RWPE2 (cell line): ENCODE data around the gene ZNF619.
A peak's percentile ranks its signal among the peaks of the same experiment; 100 is the strongest.

ENCODE experiments used
- ATAC-seq: fragments of 200-7000 bp; cut with Tn5 transposase; 3 replicates; pipeline ENCODE4 v1.9.1; 2021; ENCODE audit warnings: low read depth
- DNase-seq: peaks from one replicate; pipeline ENCODE4 v3.0.0-alpha.2; 2020; ENCODE audit warnings: low spot score
- H3K27ac ChIP-seq: fragments of 450-650 bp; 2 replicates; pipeline ENCODE4 v1.5.1; 2017; ENCODE audit warnings: mild to moderate bottlenecking; ENCODE audit not compliant: poor library complexity, severe bottlenecking
- H3K27me3 ChIP-seq: fragments of 250-450 bp; sonication (Bioruptor Pico); 2 replicates; pipeline ENCODE4 v1.5.1; 2021; ENCODE audit warnings: mild to moderate bottlenecking, moderate library complexity; ENCODE audit not compliant: insufficient read depth, poor library complexity, severe bottlenecking
- H3K36me3 ChIP-seq: fragments of 250-450 bp; sonication (Bioruptor Pico); 2 replicates; pipeline ENCODE4 v1.5.1; 2020; ENCODE audit warnings: low read depth, mild to moderate bottlenecking, moderate library complexity
- H3K4me1 ChIP-seq: fragments of 250-450 bp; sonication (Bioruptor Pico); 2 replicates; pipeline ENCODE4 v1.5.1; 2021; ENCODE audit warnings: mild to moderate bottlenecking, moderate library complexity; ENCODE audit not compliant: insufficient read depth, poor library complexity, severe bottlenecking
- H3K4me3 ChIP-seq: fragments of 250-450 bp; sonication (Bioruptor Pico); 2 replicates; pipeline ENCODE4 v1.5.1; 2021; ENCODE audit warnings: mild to moderate bottlenecking, moderate library complexity; ENCODE audit not compliant: severe bottlenecking
- H3K9me3 ChIP-seq: fragments of 250-450 bp; sonication (Bioruptor Pico); 2 replicates; pipeline ENCODE4 v1.5.1; 2021; ENCODE audit warnings: mild to moderate bottlenecking, moderate library complexity; ENCODE audit not compliant: severe bottlenecking
- TF ChIP-seq, protein P1 (sequence below): fragments of 450-650 bp; IDR thresholded peaks from one replicate; pipeline ENCODE4 v1.5.1; 2017; ENCODE audit warnings: mild to moderate bottlenecking, moderate library complexity; ENCODE audit not compliant: poor library complexity, severe bottlenecking

ZNF619 gene

DNA sequence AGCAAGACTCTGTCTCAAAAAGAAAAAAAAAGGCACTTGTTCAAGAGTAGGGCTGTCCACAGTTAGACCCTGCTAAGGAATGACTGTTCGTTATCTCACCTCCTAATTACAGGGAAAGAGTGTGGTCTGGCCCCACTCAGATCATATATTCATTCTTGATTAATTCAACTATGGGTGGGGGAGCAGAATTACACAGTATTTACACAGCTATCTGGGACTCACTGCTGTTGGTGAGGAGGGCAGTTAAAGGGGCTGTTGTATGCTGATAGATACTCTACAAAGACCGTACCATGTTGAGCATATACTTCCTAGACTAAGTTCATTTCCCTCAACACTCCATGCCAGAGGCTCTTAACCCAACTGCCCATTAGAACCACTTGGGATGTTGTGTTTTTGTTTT lies 25.1 kb downstream of the ZNF619 start:
- H3K4me3 ChIP-seq, result no peak overlapping the region
- no peak for DNase-seq
- TF ChIP-seq, protein P1, sequence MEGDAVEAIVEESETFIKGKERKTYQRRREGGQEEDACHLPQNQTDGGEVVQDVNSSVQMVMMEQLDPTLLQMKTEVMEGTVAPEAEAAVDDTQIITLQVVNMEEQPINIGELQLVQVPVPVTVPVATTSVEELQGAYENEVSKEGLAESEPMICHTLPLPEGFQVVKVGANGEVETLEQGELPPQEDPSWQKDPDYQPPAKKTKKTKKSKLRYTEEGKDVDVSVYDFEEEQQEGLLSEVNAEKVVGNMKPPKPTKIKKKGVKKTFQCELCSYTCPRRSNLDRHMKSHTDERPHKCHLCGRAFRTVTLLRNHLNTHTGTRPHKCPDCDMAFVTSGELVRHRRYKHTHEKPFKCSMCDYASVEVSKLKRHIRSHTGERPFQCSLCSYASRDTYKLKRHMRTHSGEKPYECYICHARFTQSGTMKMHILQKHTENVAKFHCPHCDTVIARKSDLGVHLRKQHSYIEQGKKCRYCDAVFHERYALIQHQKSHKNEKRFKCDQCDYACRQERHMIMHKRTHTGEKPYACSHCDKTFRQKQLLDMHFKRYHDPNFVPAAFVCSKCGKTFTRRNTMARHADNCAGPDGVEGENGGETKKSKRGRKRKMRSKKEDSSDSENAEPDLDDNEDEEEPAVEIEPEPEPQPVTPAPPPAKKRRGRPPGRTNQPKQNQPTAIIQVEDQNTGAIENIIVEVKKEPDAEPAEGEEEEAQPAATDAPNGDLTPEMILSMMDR, result no peak
- no peak overlapping the region for H3K27ac ChIP-seq
- peaks cover 18% of the 10 kb centered on the region for H3K4me1 ChIP-seq
- H3K9me3 ChIP-seq, result no peaks in the 10 kb centered on the region
- no peaks in the 10 kb centered on the region for H3K36me3 ChIP-seq
- no peak for ATAC-seq
- H3K27me3 ChIP-seq, result no peaks in the 10 kb centered on the region

DNA sequence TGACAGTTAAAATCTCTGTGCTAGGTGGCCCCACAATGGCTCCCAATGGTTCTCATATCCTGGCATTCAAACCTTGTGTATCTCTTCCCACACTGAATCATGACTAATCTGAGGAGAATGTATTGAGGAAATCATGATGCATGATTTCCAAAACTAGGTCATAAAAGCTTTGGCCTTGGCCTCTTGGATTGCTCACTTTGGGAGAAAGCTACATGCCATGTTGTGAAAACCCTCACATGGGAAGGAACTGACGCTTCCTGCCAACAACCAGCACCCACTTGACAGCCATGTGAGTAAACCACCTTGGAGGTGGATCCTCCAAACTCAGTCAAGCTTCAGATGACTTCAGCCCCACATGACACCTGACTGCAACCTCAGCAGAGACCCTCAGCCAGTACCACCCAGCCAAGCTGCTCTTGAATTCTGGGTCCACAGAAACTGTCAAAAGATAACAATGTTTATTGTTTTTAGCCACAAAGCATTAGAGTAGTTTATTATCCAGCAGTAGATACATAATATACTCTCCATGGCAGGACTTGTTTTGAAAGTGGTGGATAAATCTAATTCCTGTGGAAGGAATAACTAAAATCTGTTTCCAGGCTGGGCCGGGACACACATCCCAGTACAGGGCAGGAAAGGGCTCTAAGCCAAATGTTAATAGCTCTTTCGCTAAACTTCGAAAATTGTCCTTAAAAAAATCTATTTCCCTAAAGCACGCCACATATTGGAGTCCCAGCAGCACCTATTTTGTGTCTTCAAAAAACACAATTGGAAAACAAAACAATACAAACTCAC lies 27.9 kb downstream of the ZNF619 start:
- Histone ChIP-seq H3K9me3 (no peaks in the 10 kb centered on the region), H3K4me3 (no peak overlapping the region)

DNA sequence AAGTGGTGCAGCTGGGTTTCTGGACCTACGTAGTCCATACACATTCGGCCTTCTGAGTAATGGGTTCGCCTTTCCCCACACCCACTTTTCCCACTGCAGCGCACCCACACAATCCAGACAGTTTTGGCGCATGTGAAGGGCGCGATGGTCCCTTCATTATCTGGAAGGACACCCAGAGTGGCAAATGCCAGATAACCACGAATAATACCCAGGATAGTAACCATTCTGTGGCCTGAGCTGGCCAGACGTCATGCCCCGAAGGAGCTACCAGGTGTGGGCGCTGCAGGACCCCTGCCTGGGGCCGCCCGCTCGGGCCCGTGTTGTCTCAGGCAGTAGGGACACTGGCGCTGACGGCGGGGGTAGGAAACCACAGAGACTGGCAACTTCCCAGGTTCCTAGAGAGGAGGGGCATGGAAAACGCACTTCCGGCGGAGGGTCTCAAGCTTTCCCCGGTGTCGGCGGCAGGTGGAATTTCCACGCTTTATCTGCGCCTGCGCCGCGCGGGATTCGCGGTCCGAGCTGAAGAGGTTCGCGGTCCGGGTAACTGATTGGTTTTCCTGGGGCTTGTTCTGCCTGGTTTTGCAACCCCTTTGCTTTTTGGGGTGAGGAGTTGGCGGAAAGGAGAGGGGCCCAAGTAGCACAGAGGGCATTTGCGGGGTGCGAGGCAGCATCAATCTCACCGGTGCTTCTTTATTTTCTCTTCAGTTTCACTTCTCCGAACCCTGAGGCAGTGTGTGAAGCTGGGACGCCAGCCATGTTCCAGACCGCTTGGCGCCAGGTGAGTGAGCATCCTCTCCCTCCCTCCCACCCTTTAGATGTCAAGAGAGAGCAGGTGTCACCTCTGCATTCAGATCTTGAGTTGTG lies 28.9 kb downstream of the ZNF619 start, which contains the start of gene ZNF620:
ZNF620 (plus strand) TSS at position 441 of the 864 bp plus-strand sequence; CDS start at position 755, 314 bp downstream.
- peak; percentile 58 for DNase-seq
- H3K27me3 ChIP-seq, result no peaks in the 10 kb centered on the region
- TF ChIP-seq, protein P1, result peak; percentile 21
- H3K9me3 ChIP-seq, result no peaks in the 10 kb centered on the region
- peak within 1 kb of the TSS; percentile 51 for H3K4me3 ChIP-seq
- H3K36me3 ChIP-seq, result no peaks in the 10 kb centered on the region; the same call in 1 of the 2 replicates
- H3K27ac ChIP-seq, result peak within 1 kb of the TSS; percentile 33
- peaks cover 18% of the 10 kb centered on the region for H3K4me1 ChIP-seq
- peak; percentile 51 for ATAC-seq

More for the DNA sequence above, 27.9 kb downstream of the ZNF619 start:
- no peaks in the 10 kb centered on the region for H3K36me3 ChIP-seq
- no peaks in the 10 kb centered on the region for H3K27me3 ChIP-seq
- ATAC-seq (peak; percentile 91), DNase-seq (peak; percentile 77)
- peak overlapping the region; percentile 33 for H3K27ac ChIP-seq
- H3K4me1 ChIP-seq, result peaks cover 18% of the 10 kb centered on the region
- TF ChIP-seq, protein P1, result no peak

DNA sequence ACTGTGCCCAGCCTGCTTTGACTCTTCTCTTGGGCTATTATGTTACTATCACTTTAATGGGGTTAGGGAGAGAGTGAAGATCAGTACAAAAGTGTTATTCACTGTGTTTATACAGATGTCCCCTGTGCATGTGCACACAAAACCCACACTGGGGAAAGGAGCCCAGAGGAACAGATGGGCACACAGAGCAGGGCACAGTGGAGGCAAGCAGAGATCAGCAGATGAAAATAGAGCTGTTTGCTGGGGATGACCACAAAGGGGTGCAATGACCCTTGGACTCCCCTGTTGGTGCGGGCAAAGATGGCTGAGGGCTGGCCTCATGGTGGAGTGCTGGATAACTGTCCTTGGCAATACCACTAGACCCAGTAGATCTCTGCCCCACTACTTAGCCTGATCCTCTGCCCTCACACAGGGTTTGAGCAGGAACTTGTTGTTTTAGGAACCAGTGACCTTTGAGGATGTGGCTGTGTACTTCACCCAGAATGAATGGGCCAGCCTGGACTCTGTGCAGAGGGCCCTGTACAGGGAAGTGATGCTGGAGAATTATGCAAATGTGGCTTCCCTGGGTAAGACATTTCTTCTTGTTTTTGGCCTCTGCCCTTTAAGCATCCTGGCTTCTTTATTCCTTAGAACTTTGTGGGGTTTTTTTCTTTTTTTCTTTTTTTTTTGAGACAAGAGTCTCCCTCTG lies 34.3 kb downstream of the ZNF619 start:
- no peak for ATAC-seq
- H3K9me3 ChIP-seq, result no peaks in the 10 kb centered on the region
- no peaks in the 10 kb centered on the region for H3K27me3 ChIP-seq
- H3K4me1 ChIP-seq, result peaks cover 3% of the 10 kb centered on the region
- H3K36me3 ChIP-seq, result peaks cover 3% of the 10 kb centered on the region; the same call in 1 of the 2 replicates
- TF ChIP-seq, protein P1, result no peak
- no peak for DNase-seq
- no peak overlapping the region for H3K4me3 ChIP-seq
- H3K27ac ChIP-seq, result no peak overlapping the region
